Retinal pigment epithelial cell (primary cell): Measurements from ENCODE around the gene ARVCF.

Experiments used
- DNase-seq: peaks from one replicate; pipeline ENCODE4 v3.0.0-alpha.2; 2010; ENCODE audit warnings: low read depth
- H3K4me3 ChIP-seq: 2 replicates; pipeline ENCODE4 v1.5.1; 2011; ENCODE audit warnings: mild to moderate bottlenecking, low read length, control low read depth, moderate library complexity
- CTCF ChIP-seq: conservative IDR thresholded peaks from 2 replicates; pipeline ENCODE4 v1.5.1; 2011; ENCODE audit warnings: low read depth, low read length, control low read depth, inconsistent platforms

The ARVCF gene

GRCh38 chr22:19982991-19983578, 33.5 kb downstream of the ARVCF start:
- no peak for TF ChIP-seq CTCF
- no peak overlapping the region for H3K4me3 ChIP-seq
- DNase-seq, result no peak

- H3K4me3 ChIP-seq, result no peak overlapping the region
- no peak for DNase-seq
- TF ChIP-seq CTCF, result no peak
These were observed 34.4 kb downstream of the ARVCF start for GRCh38 chr22:19981961-19982920.

- DNase-seq, result no peak
- TF ChIP-seq CTCF, result no peak
- H3K4me3 ChIP-seq, result no peak overlapping the region
These were observed 35.3 kb downstream of the ARVCF start for GRCh38 chr22:19981171-19981960.

- no peak for TF ChIP-seq CTCF
- no peak for DNase-seq
- no peak overlapping the region for H3K4me3 ChIP-seq
These were observed 35.9 kb downstream of the ARVCF start for GRCh38 chr22:19980766-19981165.

GRCh38 chr22:19979712-19980493, 36.7 kb downstream of the ARVCF start:
- no peak overlapping the region for H3K4me3 ChIP-seq
- no peak for TF ChIP-seq CTCF
- no peak for DNase-seq

- no peak for TF ChIP-seq CTCF
These were observed 37.9 kb downstream of the ARVCF start for GRCh38 chr22:19978748-19979147.

More at GRCh38 chr22:19978748-19979147, 37.9 kb downstream of the ARVCF start:
- DNase-seq, result no peak
- H3K4me3 ChIP-seq, result no peak overlapping the region
